GM20431 (cell line): ENCODE results near the gene TCP11.

Source experiments
- in situ Hi-C: fragments of 300-500 bp; cut with MseI, MboI; formaldehyde crosslinking; loops from one replicate; pipeline ENCODE4 v1.15.0; 2020; ENCODE audit warnings: low sequenced_read_pairs; ENCODE audit not compliant: unreplicated experiment

TCP11 gene

DNA sequence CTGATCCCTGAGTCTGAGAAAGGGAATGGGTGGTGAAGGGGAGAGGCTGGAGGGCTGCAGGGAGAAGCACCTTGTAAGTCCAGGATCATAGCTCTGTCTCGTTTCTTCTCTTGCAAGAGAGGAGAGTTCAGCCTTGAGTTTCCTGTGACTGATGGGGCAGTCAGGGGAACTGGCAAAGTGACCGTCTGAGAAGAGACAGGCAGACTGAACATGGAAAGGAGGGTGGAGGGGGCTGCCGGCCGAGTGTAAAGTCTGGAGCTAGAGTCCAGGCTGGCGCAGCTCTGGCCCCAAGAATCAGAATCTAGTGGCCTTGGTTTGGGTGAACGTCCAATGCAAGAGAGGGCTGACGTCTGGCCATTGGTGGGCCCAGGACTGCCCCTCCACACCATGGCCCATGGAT is 72.5 kb downstream of the TCP11 start:
- in situ Hi-C loops, result no loop called here

DNA sequence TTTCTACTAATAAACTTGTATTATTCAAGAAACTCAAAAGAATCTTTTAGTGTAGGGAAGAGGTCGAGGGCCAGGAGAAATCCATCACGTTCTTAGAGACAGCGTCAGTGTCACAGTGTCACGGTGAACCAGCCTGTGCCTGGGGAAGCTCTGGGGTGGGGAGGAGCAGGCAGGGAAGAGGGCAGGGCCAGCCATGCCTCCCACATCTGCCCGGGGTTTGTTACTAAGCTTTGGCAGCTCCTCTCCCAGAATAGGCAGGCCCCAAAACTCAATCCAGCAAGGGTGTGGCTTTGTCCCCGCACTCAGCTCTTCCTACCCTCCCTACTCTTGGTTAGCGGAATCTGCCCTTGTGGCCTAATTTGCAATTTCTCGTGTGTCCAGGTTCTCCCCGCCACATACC is 72.9 kb downstream of the TCP11 start:
- in situ Hi-C loops, result no loop called here
